ENCODE measurements around the gene NUP133. TPM values are rescaled to one million over a fixed set of nuclear protein-coding genes. Genes with fewer than 3 reads are reported as not detected.
"Not testable (repeated sequence)": the region's sequence is repeated elsewhere in the genome, so short reads cannot be mapped to it uniquely, and the experiment has no call there.

The NUP133 gene
- polyA plus RNA-seq, 2 of the 4 experiments (the other 2 are of a cell fraction): 20.6 to 43.2 TPM

DNA sequence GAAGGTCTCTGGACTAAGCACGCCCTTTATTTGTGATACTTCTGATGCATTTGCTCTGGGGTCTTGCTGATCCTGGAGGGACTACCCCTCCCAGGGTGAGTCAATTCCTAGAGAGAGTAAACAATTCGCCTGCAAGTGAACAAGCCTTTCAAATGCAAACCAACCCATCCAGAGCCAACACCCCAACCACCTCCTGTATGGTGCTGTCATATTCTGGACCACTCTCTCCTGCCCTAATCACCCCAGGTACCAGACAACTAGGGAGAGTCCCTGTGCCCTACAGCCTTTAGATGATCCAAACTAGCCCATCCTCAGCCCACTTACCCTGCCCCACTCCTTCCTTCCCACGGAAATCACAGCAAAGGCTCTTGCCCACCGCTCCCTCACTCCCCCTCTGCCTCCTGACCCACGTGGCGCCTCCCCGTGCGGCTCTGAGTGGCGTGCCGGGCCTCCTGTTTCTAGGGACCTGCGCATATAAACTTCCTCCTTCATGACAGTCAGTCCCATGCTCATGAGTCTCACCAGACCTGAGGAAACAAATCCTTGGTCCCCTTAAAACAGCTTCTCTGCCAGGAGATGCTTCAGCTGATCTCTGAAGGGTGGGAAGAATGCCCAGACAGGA lies 111.4 kb downstream of the NUP133 start:
- CTCF ChIA-PET: interaction anchor here (0.9 to 2.1 kb wide), 3 partner anchors 13 to 140 kb away, joined by 3 to 7 read pairs (median 4); no protein-coding TSS in a partner anchor
- Histone ChIP-seq H3K4me3 (no peak overlapping the region), H3K9me3 (no peaks in the 10 kb centered on the region), H3K4me2 (no peak overlapping the region), H3K27ac (no peak overlapping the region), H3K4me1 (no peaks in the 10 kb centered on the region)
- POLR2A ChIA-PET: no interaction called here
- WGBS (ENCODE audit: missing lambda C conversion rate): 66% methylated on average over 11 of the region's 11 CpGs
- ATAC-seq (peak; percentile 30 to 41; a peak in 3 of 6 replicates), FAIRE-seq (no peak), DNase-seq (ENCODE audit: low read depth in 1 of 2, low spot score in 1 of 2) (no peak)
- TF ChIP-seq CEBPB (IDR thresholded peaks at IDR 0.05): no peak
- no peak for TF ChIP-seq ZNF302 (CRISPR knock-in tag; IDR thresholded peaks at IDR 0.05)
- TF ChIP-seq, protein P1, sequence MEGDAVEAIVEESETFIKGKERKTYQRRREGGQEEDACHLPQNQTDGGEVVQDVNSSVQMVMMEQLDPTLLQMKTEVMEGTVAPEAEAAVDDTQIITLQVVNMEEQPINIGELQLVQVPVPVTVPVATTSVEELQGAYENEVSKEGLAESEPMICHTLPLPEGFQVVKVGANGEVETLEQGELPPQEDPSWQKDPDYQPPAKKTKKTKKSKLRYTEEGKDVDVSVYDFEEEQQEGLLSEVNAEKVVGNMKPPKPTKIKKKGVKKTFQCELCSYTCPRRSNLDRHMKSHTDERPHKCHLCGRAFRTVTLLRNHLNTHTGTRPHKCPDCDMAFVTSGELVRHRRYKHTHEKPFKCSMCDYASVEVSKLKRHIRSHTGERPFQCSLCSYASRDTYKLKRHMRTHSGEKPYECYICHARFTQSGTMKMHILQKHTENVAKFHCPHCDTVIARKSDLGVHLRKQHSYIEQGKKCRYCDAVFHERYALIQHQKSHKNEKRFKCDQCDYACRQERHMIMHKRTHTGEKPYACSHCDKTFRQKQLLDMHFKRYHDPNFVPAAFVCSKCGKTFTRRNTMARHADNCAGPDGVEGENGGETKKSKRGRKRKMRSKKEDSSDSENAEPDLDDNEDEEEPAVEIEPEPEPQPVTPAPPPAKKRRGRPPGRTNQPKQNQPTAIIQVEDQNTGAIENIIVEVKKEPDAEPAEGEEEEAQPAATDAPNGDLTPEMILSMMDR (IDR thresholded peaks at IDR 0.05): no peak
- no peak for TF ChIP-seq MAFK (IDR thresholded peaks at IDR 0.05; ENCODE audit: partially characterized antibody)
- no peak for TF ChIP-seq HOXB5 (CRISPR knock-in tag; IDR thresholded peaks at IDR 0.05)
- no peak for TF ChIP-seq ZC3H11A (IDR thresholded peaks at IDR 0.05)
- TF ChIP-seq TP53 (CRISPR knock-in tag; IDR thresholded peaks at IDR 0.05): no peak
- no peak for TF ChIP-seq SREBF2 (IDR thresholded peaks at IDR 0.05)
- TF ChIP-seq, protein P2, sequence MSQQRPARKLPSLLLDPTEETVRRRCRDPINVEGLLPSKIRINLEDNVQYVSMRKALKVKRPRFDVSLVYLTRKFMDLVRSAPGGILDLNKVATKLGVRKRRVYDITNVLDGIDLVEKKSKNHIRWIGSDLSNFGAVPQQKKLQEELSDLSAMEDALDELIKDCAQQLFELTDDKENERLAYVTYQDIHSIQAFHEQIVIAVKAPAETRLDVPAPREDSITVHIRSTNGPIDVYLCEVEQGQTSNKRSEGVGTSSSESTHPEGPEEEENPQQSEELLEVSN (IDR thresholded peaks at IDR 0.05; ENCODE audit: borderline replicate concordance, low read depth): no peak
- TF ChIP-seq, protein P3, sequence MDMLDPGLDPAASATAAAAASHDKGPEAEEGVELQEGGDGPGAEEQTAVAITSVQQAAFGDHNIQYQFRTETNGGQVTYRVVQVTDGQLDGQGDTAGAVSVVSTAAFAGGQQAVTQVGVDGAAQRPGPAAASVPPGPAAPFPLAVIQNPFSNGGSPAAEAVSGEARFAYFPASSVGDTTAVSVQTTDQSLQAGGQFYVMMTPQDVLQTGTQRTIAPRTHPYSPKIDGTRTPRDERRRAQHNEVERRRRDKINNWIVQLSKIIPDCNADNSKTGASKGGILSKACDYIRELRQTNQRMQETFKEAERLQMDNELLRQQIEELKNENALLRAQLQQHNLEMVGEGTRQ (IDR thresholded peaks at IDR 0.05): no peak
- TF ChIP-seq RARB (CRISPR knock-in tag; IDR thresholded peaks at IDR 0.05): no peak
- TF ChIP-seq GATA3 (IDR thresholded peaks at IDR 0.05; ENCODE audit: borderline replicate concordance): no peak
- no peak for TF ChIP-seq JUN (IDR thresholded peaks at IDR 0.05)
- TF ChIP-seq, protein P4, sequence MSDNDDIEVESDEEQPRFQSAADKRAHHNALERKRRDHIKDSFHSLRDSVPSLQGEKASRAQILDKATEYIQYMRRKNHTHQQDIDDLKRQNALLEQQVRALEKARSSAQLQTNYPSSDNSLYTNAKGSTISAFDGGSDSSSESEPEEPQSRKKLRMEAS (IDR thresholded peaks at IDR 0.05): no peak
- TF ChIP-seq RCOR1 (IDR thresholded peaks at IDR 0.05; ENCODE audit: low read depth, low read length): no peak
- no peak for TF ChIP-seq BHLHE40 (IDR thresholded peaks at IDR 0.05; ENCODE audit: low read depth, low read length)
- no peak for TF ChIP-seq NFE2L2 (conservative IDR thresholded peaks at IDR 0.05; ENCODE audit: low read length)
- no peak for TF ChIP-seq CBX2 (IDR thresholded peaks at IDR 0.05; ENCODE audit: borderline replicate concordance, low read depth)
- TF ChIP-seq FOSB (CRISPR knock-in tag; IDR thresholded peaks at IDR 0.05): no peak

DNA sequence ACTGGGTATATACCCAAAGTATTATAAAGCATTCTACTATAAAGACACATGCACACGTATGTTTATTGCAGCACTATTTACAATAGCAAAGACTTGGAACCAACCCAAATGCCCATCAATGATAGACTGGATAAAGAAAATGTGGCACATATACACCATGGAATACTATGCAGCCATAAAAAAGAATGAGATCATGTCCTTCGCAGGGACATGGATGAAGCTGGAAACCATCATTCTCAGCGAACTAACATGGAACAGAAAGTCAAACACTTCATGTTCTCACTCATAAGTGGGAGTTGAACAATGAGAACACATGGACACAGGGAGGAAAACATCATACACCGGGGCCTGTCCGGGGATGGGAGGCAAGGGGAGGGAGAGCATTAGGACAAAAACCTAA lies 113.6 kb downstream of the NUP133 start:
- H3K4me1 ChIP-seq; FAIRE-seq; H3K4me2 ChIP-seq; H3K9me3 ChIP-seq; DNase-seq (ENCODE audit: low read depth in 1 of 2, low spot score in 1 of 2); ATAC-seq; H3K27ac ChIP-seq; POLR2A ChIA-PET; H3K4me3 ChIP-seq: not testable (repeated sequence)
- 55% methylated on average over 5 of the region's 5 CpGs for WGBS (ENCODE audit: missing lambda C conversion rate)
- CTCF ChIA-PET: interaction anchor here (1.2 kb wide), 1 partner anchor 86 kb away, joined by 4 read pairs; no protein-coding TSS in a partner anchor

DNA sequence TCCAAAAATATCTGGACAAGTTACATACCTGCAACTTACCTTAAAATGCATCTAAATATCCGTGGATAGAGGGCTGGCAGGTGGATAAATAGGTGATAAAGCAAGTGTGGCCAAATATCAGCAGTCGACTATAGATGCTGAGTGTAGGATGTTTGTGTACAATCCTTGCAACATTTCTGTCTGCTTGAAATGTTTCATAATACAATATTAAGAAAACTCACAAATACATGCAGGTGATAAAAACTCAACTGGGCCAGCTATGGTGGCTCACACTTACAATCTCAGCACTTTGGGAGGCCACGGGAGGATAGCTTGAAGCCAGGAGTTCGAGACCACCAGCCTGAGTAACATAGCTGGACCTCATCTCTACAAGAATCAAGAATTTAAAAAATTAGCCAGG lies 115.2 kb downstream of the NUP133 start:
- ChIA-PET POLR2A (no interaction called here), CTCF (no interaction called here)
- FAIRE-seq: no peak
- ATAC-seq: no peak
- DNase-seq (ENCODE audit: low read depth in 1 of 2, low spot score in 1 of 2): no peak
- Histone ChIP-seq H3K27ac (no peak overlapping the region), H3K4me1 (peaks cover 15% of the 10 kb centered on the region), H3K4me2 (no peak overlapping the region), H3K9me3 (no peaks in the 10 kb centered on the region), H3K4me3 (no peak overlapping the region)
- WGBS (ENCODE audit: missing lambda C conversion rate): 48% methylated on average over 4 of the region's 4 CpGs
- TF ChIP-seq NPAS2 (CRISPR knock-in tag; IDR thresholded peaks at IDR 0.05; ENCODE audit: borderline replicate concordance) (no peak), TFCP2L1 (CRISPR knock-in tag; IDR thresholded peaks at IDR 0.05) (no peak), SMC3 (IDR thresholded peaks at IDR 0.05) (no peak), MAZ (IDR thresholded peaks at IDR 0.05; ENCODE audit: borderline replicate concordance, low read depth, low read length) (no peak), EHMT2 (IDR thresholded peaks at IDR 0.05; ENCODE audit: low read depth) (no peak), HOXA7 (CRISPR knock-in tag; IDR thresholded peaks at IDR 0.05) (no peak), RFX5 (IDR thresholded peaks at IDR 0.05) (no peak), HEYL (CRISPR knock-in tag; IDR thresholded peaks at IDR 0.05) (no peak), MYC (IDR thresholded peaks at IDR 0.05; ENCODE audit: borderline replicate concordance, low read length) (no peak), TP53 (CRISPR knock-in tag; IDR thresholded peaks at IDR 0.05) (no peak), POLR2AphosphoS2 (conservative IDR thresholded peaks at IDR 0.05; ENCODE audit: low read length) (no peak)
- TF ChIP-seq, protein P5, sequence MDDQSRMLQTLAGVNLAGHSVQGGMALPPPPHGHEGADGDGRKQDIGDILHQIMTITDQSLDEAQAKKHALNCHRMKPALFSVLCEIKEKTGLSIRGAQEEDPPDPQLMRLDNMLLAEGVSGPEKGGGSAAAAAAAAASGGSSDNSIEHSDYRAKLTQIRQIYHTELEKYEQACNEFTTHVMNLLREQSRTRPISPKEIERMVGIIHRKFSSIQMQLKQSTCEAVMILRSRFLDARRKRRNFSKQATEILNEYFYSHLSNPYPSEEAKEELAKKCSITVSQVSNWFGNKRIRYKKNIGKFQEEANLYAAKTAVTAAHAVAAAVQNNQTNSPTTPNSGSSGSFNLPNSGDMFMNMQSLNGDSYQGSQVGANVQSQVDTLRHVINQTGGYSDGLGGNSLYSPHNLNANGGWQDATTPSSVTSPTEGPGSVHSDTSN (IDR thresholded peaks at IDR 0.05): no peak
